Panc1 (cell line): Measurements from ENCODE around the gene KRT84. TPM values are rescaled to one million over a fixed set of nuclear protein-coding genes. Genes with fewer than 3 reads are reported as not detected.

Source experiments
- ATAC-seq: fragments of 200-7000 bp; cut with Tn5 transposase; 2 replicates; pipeline ENCODE4 v1.9.1; 2020; ENCODE audit warnings: mild to moderate bottlenecking, moderate library complexity
- BruUV-seq: library from RNA; stranded (reverse); fragments of 400-500 nt; replicated peaks from 2 replicates; lab custom pipeline; 2021; lab: Mats Ljungman, UMichigan
- CTCF ChIA-PET: fragments of 300-600 bp; sonication (Branson Sonifier 250); formaldehyde crosslinking; loops from one replicate; lab custom pipeline; 2022; ENCODE audit warnings: antibody characterized with exemption; lab: Charles Lee
- POLR2A ChIA-PET: fragments of 300-600 bp; sonication (Branson Sonifier 250); formaldehyde crosslinking; loops from one replicate; lab custom pipeline; 2022; ENCODE audit warnings: antibody characterized with exemption; lab: Charles Lee
- DNase-seq: peaks from one replicate; pipeline ENCODE4 v3.0.0-alpha.2; 2010; ENCODE audit warnings: low read depth, low spot score
- H3K27ac ChIP-seq: 2 replicates; pipeline ENCODE4 v1.5.1; 2011; ENCODE audit warnings: mild to moderate bottlenecking, low read length, inconsistent platforms
- H3K27me3 ChIP-seq: fragments of 200-500 bp; sonication (Bioruptor generic); 2 replicates; pipeline ENCODE4 v1.6.0; 2014; ENCODE audit warnings: low read length, inconsistent platforms; ENCODE audit not compliant: control insufficient read depth, insufficient read depth
- H3K36me3 ChIP-seq: fragments of 200-500 bp; sonication (Bioruptor generic); 2 replicates; pipeline ENCODE4 v1.5.1; 2014; ENCODE audit warnings: inconsistent platforms, mild to moderate bottlenecking, low read length, moderate library complexity; ENCODE audit not compliant: control insufficient read depth, insufficient read depth
- H3K4me1 ChIP-seq: 2 replicates; pipeline ENCODE4 v1.5.1; 2011; ENCODE audit warnings: inconsistent platforms, mild to moderate bottlenecking, low read length, moderate library complexity; ENCODE audit not compliant: control insufficient read depth, insufficient read depth
- H3K4me3 ChIP-seq, 2 experiments: 2 replicates each; pipeline ENCODE4 v1.5.1; 2011 to 2012; ENCODE audit warnings: low read depth in 2 of 2, low read length in 2 of 2, mild to moderate bottlenecking in 2 of 2, inconsistent platforms in 1 of 2, moderate library complexity in 1 of 2
- H3K9me3 ChIP-seq: fragments of 200-500 bp; sonication (Bioruptor generic); 2 replicates; pipeline ENCODE4 v1.5.1; 2014; ENCODE audit warnings: low read depth, mild to moderate bottlenecking, inconsistent platforms, low read length, moderate library complexity; ENCODE audit not compliant: control insufficient read depth, insufficient read depth
- POLR2AphosphoS5 ChIP-seq: IDR thresholded peaks from 2 replicates; pipeline ENCODE4 v1.6.1; 2012; ENCODE audit warnings: mild to moderate bottlenecking, low read depth, low read length, moderate library complexity
- SIN3A ChIP-seq: IDR thresholded peaks from 2 replicates; pipeline ENCODE4 v1.6.1; 2012; ENCODE audit warnings: low read depth, mild to moderate bottlenecking, low read length, moderate library complexity, borderline replicate concordance; ENCODE audit not compliant: insufficient read depth
- TCF7L2 ChIP-seq: IDR thresholded peaks from 2 replicates; pipeline ENCODE4 v1.6.1; 2011; ENCODE audit warnings: mild to moderate bottlenecking, low read depth, low read length, inconsistent platforms
- in situ Hi-C: cut with HindIII; loops from 2 replicates; pipeline ENCODE4 v1.10.0; 2016; ENCODE audit warnings: low sequenced_read_pairs, low pct_unique_long_range_greater_than_20kb
- intact Hi-C: fragments of 100-400 bp; cut with micrococcal nuclease; formaldehyde crosslinking; loops from one replicate; pipeline ENCODE4 v1.10.0; 2022; ENCODE audit not compliant: unreplicated experiment
- total RNA-seq: library from RNA; stranded (reverse); gene quantifications from one replicate; pipeline ENCODE4 v1.2.1, GENCODE V29; 2021; ENCODE audit not compliant: unreplicated experiment
- TF ChIP-seq, protein P1 (sequence below), 2 experiments: IDR thresholded peaks; 2 replicates each; pipeline ENCODE4 v1.6.1; 2011 to 2012; ENCODE audit warnings: low read depth in 2 of 2, control low read depth in 1 of 2, low read length in 1 of 2, mild to moderate bottlenecking in 1 of 2, moderate library complexity in 1 of 2; ENCODE audit not compliant: insufficient read depth in 1 of 2
- TF ChIP-seq, protein P2 (sequence below): fragments of 450-650 bp; IDR thresholded peaks from 2 replicates; pipeline ENCODE4 v1.5.1; 2017; ENCODE audit warnings: mild to moderate bottlenecking

KRT84 gene
- total RNA-seq, 1 experiment from 2014 or later, result not detected

DNA sequence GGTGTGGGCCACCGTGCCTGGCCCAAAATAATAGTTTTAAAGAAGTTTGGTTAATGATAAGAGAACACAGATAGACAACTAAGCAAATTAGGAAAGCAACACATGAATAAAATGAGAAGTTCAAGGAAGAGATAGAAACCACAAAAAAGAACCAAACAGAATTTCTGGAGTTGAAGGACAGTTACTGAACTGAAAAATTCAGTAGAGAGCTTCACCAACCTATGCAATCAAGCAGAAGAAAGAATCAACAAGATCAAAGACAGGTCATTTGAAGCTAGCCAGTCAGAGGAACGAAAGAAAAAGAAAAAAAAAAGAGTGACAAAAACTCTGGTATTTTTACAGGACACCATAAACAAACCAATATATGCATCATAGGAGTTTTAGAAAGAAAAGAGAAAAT is 48.8 kb downstream of the KRT84 start:
- Histone ChIP-seq H3K4me1 (no peaks in the 10 kb centered on the region), H3K36me3 (no peaks in the 10 kb centered on the region), H3K4me3 (no peak overlapping the region), H3K9me3 (no peaks in the 10 kb centered on the region), H3K27ac (no peak overlapping the region), H3K27me3 (no peaks in the 10 kb centered on the region)
- intact Hi-C loops (no loop called here), in situ Hi-C loops (no loop called here)
- POLR2A ChIA-PET, result no interaction called here
- DNase-seq (no peak), ATAC-seq (no peak)
- CTCF ChIA-PET, result no interaction called here
- TF ChIP-seq TCF7L2, result no peak
- TF ChIP-seq, protein P1, sequence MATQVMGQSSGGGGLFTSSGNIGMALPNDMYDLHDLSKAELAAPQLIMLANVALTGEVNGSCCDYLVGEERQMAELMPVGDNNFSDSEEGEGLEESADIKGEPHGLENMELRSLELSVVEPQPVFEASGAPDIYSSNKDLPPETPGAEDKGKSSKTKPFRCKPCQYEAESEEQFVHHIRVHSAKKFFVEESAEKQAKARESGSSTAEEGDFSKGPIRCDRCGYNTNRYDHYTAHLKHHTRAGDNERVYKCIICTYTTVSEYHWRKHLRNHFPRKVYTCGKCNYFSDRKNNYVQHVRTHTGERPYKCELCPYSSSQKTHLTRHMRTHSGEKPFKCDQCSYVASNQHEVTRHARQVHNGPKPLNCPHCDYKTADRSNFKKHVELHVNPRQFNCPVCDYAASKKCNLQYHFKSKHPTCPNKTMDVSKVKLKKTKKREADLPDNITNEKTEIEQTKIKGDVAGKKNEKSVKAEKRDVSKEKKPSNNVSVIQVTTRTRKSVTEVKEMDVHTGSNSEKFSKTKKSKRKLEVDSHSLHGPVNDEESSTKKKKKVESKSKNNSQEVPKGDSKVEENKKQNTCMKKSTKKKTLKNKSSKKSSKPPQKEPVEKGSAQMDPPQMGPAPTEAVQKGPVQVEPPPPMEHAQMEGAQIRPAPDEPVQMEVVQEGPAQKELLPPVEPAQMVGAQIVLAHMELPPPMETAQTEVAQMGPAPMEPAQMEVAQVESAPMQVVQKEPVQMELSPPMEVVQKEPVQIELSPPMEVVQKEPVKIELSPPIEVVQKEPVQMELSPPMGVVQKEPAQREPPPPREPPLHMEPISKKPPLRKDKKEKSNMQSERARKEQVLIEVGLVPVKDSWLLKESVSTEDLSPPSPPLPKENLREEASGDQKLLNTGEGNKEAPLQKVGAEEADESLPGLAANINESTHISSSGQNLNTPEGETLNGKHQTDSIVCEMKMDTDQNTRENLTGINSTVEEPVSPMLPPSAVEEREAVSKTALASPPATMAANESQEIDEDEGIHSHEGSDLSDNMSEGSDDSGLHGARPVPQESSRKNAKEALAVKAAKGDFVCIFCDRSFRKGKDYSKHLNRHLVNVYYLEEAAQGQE (IDR thresholded peaks at IDR 0.05; ENCODE audit: insufficient read depth in 1 of 2, low read depth in 2 of 2, low read length in 1 of 2), result no peak
- TF ChIP-seq, protein P2, sequence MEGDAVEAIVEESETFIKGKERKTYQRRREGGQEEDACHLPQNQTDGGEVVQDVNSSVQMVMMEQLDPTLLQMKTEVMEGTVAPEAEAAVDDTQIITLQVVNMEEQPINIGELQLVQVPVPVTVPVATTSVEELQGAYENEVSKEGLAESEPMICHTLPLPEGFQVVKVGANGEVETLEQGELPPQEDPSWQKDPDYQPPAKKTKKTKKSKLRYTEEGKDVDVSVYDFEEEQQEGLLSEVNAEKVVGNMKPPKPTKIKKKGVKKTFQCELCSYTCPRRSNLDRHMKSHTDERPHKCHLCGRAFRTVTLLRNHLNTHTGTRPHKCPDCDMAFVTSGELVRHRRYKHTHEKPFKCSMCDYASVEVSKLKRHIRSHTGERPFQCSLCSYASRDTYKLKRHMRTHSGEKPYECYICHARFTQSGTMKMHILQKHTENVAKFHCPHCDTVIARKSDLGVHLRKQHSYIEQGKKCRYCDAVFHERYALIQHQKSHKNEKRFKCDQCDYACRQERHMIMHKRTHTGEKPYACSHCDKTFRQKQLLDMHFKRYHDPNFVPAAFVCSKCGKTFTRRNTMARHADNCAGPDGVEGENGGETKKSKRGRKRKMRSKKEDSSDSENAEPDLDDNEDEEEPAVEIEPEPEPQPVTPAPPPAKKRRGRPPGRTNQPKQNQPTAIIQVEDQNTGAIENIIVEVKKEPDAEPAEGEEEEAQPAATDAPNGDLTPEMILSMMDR, result no peak
- TF ChIP-seq SIN3A, result no peak
- TF ChIP-seq POLR2AphosphoS5, result no peak
- BruUV-seq, result no TSS peak

DNA sequence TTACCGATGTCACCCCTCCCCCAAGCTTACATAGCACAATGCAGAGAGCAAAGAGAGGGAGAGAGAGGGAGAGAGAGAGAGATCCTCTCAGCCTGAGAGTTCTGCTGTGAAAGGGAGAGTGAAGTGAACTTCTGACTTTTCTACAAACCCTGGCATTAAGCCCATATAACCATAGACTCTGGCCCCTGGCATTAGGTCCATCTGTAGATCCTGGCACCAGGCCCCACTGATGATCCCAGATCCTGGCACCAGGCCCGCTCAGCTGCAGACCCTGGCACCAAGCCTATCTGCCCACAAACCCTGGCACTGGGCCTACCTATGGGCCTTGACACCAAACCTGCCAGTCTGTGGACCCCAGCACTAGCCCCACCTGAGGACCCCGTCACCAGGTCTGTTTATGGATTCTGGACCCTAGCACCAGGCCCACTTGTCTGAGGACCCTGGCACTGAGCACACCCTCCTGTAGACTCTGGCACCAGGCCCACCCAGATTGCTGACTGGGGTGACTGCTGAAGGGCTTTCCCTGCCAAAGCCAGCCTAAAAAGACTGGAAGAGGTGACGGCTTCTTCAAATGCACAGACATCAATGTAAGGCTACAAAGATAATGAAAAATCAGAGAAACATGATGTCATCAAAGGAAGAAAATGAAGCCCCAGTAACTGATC is 49.7 kb downstream of the KRT84 start:
- no peak overlapping the region for H3K27ac ChIP-seq
- no peaks in the 10 kb centered on the region for H3K27me3 ChIP-seq
- no peak for TF ChIP-seq SIN3A
- no peak for TF ChIP-seq TCF7L2
- TF ChIP-seq, protein P1 (IDR thresholded peaks at IDR 0.05; ENCODE audit: insufficient read depth in 1 of 2, low read depth in 2 of 2, low read length in 1 of 2), result no peak
- no peak for TF ChIP-seq POLR2AphosphoS5
- TF ChIP-seq, protein P2, result no peak
- no peak for ATAC-seq
- no TSS peak for BruUV-seq
- ChIA-PET CTCF (no interaction called here), POLR2A (no interaction called here)
- H3K9me3 ChIP-seq, result no peaks in the 10 kb centered on the region
- no peaks in the 10 kb centered on the region for H3K4me1 ChIP-seq
- intact Hi-C loops (no loop called here), in situ Hi-C loops (no loop called here)
- no peak for DNase-seq
- H3K4me3 ChIP-seq, result no peak overlapping the region
- no peaks in the 10 kb centered on the region for H3K36me3 ChIP-seq
